GM11168 (cell line): Measurements from ENCODE around the gene ADGRB2.

Experiments used
- in situ Hi-C: fragments of 300-500 bp; cut with MboI; formaldehyde crosslinking; loops from one replicate; pipeline ENCODE4 v1.12.0; 2022; ENCODE audit warnings: low sequenced_read_pairs; ENCODE audit not compliant: unreplicated experiment

Gene ADGRB2

DNA sequence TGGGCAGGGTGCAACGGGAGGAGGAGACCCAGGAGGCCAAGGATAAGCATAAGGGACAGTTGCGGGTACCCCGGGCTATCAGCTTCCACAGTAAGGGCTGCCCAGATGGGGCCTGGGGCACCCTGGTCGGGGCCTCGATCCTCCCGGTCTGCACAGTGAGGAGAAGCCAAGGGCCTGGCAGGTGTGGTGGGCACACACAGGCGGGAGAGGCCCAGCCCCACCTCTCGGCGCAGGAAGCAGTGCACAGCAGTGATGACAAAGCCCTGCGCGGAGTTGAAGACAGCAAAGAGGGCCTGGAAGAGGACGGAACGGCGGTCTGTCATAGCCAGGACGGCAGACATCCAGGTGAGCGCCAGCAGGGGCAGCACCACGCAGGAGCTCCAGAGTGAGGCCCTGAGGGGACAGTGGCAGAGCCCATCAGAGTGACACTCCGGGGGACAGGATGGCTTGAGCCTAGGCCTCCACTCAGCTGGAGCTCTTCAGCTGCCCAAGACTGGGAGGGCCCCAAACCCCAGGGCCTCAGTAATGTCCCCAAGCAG is 31.3 kb downstream of the ADGRB2 start:
- in situ Hi-C loops = no loop called here

DNA sequence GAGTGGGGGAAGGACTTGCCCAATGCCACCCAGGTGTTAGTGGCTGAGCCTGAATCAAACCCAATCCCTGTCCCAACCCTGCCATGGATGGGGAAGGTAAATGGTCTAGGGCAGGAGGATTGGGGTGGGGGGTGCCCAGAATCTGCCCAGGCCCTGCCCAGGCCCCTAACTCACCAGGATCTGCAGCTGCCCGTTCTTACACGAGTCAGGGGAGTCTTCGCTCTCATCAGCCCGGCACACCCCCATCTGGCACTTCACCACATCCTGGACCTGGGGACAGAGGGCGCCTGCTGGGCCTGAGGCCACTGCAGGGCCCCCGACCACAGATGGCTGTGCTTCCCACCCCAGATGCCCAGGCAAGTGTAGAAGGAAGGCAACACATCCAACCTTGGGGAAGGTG is 31.8 kb downstream of the ADGRB2 start:
- in situ Hi-C loops = no loop called here

DNA sequence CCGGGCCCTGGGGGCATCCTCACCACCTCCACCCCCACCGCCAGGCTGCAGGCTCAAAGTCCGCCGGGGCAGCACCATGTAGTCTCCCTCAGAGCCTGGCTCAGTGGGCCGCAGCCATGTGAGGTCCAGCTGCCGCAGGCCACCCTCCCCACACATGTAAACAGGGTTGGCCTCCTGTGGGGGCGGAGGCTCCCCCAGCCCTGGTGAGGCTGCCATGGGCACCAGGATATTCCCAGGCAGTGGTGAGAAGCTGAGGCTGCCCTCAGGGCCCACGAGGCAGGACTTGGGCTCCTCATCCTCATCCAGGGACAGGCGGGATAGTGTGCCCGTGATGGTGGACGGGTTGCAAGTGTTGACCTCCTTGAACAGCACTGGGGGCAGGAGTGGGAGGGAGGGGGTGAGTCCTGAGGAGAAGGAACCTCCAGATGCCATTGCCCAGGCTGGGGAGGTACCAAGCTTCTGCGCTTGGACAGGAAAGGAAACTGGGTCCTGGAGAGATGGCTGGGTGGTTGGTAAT is 33.0 kb downstream of the ADGRB2 start:
- in situ Hi-C loops = no loop called here

DNA sequence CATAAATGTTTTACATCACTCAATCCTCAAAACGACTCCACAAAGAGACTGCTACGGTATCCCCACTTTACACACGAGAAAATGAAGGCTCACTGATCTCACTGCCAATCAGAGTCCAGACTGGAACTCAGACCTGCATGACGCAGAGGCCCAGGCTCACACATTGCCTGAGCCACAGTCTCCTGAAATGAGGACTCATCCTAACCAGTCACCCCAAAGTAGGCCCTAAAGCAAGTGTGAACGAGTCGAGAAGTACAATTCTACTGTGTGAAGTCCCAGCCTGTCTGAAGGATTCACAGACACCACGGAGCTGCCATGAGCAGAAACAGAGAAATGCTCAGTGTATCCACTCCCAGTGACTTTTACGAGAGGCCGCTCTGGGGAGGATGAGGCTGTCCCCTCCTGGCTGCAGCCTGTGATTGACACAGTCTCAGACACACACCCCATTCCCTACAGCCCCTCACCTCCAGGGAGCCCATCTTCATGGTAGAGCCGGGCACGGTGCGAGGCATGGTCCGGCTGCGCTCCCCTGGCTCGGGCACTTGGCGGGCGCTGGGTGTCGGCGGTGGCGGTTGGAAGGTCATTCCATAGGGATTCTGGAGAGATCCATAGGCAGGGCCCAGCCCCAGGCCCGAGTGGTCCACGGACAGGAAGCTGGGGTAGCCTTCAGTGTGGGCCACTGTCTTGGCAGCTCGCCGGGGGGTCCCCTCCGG is 33.6 kb downstream of the ADGRB2 start:
- in situ Hi-C loops = no loop called here

DNA sequence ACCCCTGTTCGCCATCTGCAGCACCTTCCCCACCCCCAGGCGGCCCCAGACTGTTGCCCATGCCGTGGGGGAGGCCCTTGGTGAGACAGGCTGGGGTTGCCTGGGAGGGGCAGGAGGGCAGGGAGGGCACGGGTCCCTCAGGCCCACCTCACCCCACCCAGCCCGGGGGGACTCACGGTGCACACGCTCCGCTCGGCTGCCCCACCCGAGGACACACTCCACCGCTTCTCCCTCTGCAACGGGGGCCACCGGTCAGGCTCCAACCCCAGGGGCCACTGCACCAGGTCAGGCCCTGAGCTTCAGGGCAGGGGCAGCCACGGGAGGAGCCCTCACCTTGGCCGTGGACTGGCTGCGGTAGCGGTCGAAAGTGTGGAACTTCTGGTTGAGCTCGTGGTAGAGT is 36.3 kb downstream of the ADGRB2 start:
- in situ Hi-C loops = no loop called here

DNA sequence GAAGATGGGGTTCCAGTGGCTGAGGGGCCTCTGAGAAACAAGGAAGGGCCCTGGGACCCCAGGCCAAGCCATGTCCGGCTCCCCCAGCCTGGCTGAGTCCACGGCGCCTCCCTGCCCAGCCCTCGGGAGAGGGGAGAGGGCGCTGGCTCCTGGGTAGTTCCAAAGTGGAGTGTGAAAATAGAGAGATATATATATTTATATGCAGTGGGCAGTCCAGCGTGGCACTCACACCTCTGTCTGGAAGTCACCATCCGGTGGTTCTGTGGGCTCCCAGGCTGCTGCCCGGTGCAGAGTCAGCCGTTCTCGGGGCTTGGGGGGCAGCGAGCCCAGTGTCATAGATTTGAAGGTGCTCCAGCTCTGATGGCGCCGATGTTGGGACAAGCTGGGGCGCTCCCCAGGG is 36.9 kb downstream of the ADGRB2 start:
- in situ Hi-C loops = no loop called here

DNA sequence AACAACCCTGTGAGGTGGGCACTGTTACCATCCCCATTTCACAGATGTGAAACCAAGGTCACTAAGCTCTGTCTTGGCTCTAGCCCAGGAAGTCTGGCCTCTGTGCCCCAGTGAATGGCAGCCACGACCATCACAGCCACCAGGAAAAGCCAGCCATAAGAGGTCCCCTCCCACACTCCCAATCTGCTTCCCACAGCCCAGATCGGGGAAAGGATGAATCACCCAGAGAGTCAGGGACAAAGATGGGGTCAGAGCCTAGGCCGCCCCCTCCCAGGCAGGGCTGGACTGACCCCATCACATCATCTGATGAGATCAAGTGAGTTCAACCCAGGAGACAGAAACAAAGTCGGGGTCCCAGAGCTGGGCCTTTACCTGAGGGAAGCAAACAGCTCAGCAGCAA is 37.4 kb downstream of the ADGRB2 start:
- in situ Hi-C loops = no loop called here

DNA sequence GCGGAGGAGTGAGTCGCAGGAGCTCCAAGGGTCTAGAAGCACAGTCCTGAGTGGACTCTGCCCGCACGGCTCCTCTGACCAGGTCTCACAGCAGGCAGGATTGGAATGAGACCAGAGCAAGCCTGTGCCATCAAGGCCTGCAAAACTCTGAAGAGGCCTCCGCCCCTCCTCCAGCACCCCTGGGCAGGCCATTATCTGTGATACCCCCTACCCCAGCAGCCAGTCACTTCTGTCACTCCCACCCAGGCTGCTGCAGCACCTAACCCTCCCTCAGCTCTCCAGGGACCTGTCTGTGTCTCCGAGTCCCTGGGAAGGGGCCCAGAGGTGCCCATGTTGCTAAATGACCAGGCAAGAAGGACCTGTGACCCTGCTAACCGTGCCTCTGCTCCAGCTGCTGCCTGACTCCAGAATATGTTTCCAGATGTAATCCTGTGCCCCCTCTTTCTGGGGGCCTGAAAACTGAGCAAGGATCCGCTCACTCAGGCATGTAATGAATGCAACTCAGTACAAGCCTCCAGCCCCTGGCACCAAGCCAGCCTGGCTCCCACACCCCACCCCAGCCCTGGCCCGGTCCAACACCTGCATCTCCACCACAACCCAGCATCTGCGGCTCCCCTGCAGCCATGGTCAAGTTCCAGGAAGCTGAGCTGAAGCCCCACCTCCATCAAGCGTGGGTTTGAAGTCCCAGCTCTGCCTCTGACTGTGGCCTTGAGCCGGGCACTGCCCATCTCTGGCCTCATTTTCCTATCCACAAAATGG is 38.2 kb downstream of the ADGRB2 start:
- in situ Hi-C loops = no loop called here

DNA sequence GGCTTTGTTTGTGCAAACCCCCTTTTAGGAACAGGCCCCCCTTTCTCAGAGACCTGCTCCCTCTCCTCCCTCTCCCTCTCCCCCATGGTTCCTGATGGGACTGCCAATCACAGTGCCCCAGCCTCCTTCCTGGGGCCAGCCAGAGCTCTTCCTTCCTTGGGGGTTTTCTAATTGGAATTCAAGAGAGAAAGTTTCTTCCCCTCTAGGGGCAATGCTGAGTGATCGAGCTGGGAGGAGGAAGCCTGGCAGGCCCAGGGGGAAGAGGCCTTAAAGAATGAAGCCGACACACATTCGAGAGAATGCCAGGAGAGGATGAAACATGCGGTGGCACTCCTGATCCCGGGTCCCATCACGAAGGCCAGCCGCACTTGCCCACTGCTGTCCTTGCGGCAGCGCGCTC is 39.0 kb downstream of the ADGRB2 start:
- in situ Hi-C loops = no loop called here

DNA sequence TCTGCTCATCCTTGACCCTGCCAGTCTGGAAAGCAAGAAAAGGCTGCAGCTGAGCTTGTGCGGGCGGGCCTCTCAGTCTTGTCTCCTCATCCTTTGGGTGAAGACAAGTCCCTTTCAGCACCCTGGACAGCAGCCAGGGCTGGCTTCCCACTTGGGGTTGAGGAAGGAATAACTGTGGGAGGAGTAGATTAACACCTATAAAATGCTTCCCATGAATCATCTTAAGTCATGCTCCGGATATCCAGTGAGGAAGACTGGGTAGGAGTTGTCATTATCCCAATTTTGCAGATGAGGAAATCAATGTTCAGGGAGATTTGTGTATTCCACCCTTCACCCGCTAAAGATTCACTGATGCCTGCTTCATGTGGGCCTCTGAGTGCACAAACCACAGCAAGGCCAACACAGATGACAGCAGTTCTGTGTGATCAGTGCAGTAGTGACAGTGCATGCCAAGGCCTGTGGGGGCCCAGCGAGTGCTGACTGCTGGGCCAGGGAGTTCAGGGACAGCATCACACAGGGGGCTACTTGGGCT is 40.2 kb downstream of the ADGRB2 start:
- in situ Hi-C loops = no loop called here

DNA sequence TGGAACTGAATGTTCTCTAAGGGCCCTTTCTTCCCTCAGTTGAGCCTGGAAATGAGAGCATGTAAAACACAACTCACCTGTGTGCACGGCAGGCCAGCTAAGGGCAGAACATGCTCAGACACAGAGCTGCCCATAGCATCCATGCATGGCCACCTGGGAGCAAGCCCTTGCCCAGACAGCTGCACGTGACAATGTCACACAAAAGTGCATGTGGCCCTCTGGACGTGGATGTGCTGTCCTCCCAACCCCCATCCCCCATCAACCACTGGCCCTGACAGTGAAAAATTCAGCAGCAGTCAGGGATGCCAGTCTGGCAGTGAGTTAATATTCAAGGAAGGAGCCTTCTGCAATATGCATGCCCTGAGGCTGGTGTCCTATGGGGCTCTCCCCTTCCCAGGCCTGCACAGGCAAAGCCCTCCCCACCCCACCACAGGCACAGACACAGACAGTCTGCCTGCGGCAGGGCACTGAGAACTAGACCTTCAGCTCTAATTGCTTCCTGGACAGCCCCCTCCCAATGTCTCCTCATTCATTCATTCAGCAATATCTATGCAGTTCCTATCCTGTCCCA is 45.7 kb downstream of the ADGRB2 start:
- in situ Hi-C loops = no loop called here

DNA sequence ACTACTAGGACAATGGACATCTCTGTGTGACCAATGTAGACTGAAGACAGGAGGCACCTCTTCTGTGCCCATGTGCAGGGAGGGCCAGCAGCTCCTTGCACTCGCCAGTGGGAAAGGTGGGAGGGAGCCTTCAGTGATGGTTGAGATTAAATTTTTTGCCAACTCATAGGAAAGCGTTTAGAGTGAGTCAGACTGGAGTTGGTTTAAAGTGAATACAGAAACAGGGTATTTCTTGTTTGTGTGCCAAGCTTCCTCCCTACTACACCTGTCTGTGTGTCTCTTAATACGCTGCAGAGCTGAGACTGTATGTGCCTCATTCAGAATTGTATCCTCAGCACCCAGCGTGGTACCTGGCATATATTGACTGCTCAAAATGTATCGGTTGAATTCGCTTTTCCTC is 46.8 kb downstream of the ADGRB2 start:
- in situ Hi-C loops = no loop called here

DNA sequence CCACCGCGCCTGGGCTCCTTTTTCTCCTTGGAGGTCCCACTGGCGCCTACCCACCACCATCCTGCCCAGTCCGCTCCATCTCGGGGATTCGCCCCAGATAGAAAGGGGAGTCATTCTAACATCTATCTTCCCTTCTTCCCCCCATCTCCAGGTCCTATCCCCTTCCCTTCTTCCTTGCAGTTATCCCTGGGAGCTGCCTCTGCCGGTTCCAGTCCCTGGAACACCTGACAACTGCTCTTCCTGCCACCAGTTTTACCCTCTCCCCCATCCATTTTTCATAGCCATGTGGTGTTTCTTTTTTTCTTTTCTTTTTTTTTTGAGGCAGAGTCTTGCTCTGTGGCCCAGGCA is 48.3 kb downstream of the ADGRB2 start:
- in situ Hi-C loops = no loop called here

DNA sequence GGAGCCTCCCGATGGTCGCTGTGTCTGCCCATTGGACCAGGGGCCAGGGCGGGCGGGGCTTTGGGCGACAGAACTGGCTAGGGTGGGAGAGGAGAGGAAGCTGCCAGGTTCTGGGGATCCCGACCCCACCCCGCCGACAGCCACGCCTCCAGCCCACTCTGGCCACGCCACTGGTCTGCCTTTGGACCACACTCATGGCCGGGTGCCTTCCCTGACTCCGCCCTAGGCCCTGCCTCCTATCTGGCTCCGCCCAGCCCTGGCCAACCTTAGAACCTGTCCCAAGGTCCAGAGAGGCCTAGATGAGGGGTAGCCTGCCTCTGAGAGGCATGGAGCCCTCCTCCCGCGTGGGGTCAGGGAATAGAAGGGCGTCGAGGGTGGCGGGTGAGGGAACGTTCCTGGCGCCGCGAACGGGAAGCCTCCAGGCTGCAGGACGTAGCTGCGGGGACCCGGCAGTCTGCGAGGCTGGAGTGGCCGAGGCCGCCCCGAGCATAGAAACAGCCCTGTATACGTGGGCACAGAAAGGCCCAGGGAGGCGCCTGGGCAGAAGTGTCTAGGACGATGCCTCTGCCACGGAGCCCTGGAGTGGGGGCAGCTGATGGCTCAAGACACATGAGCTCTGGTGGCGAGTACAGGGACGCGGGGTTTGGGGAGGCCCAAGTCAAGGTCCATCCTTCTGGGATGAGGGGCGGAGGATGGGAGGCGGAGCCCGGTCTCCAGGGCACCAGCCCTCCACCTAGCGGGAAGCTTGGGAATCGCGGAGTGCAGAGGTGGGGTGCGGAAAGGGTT is 48.9 kb downstream of the ADGRB2 start:
- in situ Hi-C loops = no loop called here

DNA sequence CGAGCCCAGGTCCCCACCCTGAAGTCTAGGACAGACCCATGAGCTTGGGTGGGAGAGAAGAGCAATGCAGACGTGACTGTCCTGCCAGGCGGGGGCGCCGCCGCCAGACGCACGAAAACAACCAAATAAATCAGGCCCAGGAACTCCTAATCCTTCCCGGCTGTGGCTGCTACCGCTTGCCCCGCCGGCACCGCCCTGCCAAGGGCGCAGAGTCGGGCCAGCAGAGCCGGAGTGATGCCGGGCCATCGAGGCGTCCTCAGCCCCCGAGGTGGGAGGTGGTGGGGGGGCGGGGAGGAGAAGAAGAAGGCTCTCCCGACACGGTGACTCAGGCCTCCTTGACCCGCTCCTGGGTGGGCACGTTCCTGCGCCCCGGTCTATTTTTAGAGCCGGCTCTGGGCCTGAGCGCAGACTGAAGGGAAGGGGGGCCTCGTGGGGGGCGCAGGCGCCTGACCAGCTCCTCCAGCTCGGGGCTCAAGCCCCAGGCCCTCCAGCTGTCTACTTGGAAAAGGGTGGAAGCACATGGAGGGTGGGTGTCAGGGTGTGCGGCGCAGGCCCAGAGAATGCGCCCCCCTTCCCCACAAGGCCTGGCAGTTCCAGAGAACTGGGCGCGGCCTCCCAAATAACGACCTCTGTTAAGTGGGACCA is 49.6 kb downstream of the ADGRB2 start:
- in situ Hi-C loops = no loop called here

DNA sequence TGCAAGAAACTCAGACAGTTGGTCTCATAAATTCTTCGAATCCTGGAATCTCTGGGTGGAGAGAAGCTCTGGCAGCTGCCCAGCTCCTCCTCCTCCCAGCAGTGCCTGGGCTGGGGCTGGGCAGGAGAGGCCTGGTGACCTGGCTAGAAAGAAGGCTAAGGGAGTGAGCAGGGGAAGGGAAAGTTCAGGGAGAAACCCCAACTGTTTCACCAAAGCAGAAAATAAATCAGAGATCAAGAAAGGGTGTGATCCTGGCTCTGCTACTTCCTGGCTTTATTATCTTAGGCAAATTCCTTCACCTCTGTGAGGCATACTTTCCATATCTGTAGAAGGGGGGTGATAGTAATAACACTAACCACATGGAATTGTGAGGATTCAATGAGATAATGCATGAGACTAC is 51.5 kb downstream of the ADGRB2 start:
- in situ Hi-C loops = no loop called here

DNA sequence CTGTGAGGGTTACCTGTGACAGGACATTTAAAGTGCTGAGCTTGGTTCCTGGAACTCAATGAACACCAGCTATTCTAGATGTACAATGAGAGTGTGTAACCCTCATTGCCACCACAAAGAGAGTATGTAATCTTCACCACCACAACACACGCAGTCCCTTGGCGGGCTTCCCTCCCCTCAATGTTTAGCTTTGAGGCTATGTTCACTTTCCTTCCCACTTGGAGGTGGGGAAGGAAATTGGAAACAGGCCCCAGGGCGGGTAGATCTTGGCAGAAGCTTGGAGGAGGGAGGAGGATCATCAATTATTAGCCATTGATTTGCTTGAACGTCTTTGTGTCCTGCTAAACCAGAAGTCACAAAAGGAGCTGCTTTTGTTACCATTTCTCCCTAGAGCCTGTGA is 52.1 kb downstream of the ADGRB2 start:
- in situ Hi-C loops = no loop called here

DNA sequence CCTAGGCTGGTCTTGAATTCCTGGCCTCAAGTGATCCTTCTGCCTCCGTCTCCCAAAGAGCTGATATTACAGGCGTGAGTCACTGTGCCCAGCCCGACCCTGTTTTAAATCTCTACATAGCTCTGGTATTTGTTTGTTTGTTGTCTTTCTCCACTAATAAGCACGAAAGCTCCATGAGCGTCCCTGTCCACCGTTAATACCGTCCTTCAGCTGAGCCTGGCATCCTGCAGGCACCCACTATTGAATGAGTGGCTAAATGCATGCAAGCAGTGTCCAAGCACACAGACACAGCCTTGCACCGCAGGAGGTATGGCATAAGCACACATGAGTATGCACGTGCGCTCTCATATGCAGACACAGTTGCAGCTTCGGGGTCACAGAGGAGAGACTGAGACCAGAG is 55.8 kb downstream of the ADGRB2 start:
- in situ Hi-C loops = loop anchor here (5.0 kb wide), 1 partner anchor 41 kb away; no protein-coding TSS in a partner anchor

DNA sequence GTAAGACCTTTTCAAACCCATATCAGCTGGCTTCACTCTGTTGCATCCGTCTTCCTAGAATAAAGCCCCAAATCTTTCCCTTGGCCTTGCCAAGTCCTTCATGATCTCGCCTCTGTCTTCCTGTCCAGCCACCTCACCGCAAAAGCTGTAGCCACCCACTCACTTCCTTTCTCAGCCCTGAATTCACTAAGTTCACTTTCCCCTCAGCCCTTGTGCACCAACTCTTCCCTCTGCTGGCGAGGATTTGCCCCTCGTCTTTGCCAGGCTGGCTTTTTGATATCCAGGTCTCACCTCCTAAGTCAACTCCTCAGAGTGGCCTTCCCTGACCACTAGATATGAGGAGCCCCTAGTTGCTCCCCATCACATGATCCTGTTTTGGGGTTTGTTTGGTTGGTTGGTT is 56.4 kb downstream of the ADGRB2 start:
- in situ Hi-C loops = loop anchor here (5.0 kb wide), 1 partner anchor 40 kb away; no protein-coding TSS in a partner anchor
